Middle frontal gyrus (tissue), 1 donor: ENCODE results near the gene CLCN5.

ENCODE experiments used
- DNase-seq: peaks from one replicate; pipeline ENCODE4 v3.0.0-alpha.2; 2015; ENCODE audit warnings: low spot score; ENCODE audit errors: extremely low spot score

Gene CLCN5

GRCh38 chrX:50075630-50076339 lies 153.4 kb downstream of the CLCN5 start:
- no peak for DNase-seq

DNA sequence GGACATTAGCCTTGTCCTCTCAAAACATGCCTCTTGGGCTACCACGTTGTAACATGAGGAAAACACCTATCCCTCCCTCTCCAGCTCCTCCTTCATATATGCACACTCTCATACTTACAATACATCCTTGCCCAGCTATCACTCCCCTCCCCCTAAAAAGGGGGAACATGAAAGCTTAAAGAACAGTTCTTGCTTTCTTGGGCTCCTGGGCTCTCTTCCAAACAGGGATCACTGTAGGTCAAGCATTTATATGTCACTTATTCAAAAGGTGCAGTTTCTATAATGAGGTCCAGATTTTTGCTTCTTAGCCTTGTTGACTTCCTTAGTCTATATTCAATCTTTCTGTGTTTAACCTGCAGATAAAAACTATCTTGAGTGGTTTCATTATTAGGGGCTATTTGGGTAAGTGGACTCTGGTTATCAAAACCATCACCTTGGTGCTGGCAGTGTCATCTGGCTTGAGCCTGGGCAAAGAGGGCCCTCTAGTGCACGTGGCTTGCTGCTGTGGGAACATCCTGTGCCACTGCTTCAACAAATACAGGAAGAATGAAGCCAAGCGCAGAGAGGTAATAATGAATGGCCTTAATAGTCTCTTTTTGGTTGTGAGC lies 159.0 kb downstream of the CLCN5 start:
- DNase-seq, result no peak

DNA sequence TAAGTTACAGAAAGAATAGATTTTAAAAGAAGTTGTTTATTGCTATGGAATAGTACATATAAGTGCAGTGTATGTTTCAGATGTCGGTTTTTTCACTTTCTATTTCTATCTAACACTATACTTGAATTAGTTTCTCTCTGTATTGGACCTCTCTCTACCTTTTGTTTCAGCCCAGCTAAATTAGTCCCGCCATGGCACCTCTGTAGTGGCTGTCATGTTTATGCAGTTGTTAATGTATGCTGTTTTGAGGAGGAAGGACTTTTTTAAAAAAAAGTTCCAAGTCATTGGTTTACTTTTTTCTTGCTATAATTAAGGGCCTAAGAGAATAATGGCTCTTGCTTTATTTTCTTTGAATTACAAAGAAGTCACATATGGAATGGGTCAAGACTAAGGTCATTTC lies 160.3 kb downstream of the CLCN5 start:
- DNase-seq, result no peak

GRCh38 chrX:50088645-50089044 lies 166.2 kb downstream of the CLCN5 start:
- DNase-seq, result no peak

GRCh38 chrX:50093625-50094024 lies 171.2 kb downstream of the CLCN5 start:
- no peak for DNase-seq

- no peak for DNase-seq
Measured at GRCh38 chrX:50097071-50097470, 174.7 kb downstream of the CLCN5 start.

- DNase-seq, result no peak
Measured at GRCh38 chrX:50098241-50098640, 175.8 kb downstream of the CLCN5 start.

DNA sequence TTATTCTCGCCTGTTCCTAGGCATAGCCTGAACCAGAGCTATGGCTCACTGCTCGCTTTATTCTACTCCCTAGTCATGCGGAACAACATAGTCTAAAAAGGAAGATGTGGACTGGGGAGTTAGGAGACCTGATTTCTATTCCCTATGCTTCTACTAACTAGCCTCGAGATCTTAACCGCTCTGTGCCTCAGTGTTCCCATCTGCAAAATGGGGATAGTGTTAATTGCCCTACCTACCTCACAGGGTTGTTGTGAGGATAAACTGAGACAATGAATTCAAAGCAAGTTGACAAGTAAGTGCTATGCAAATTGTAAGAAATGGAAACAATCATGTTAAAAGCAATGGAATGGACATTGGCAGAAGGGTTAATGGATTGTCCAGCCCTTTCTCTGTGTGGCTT lies 176.4 kb downstream of the CLCN5 start:
- DNase-seq, result no peak

- no peak for DNase-seq
Measured at GRCh38 chrX:50099331-50099730, 176.9 kb downstream of the CLCN5 start.

DNA sequence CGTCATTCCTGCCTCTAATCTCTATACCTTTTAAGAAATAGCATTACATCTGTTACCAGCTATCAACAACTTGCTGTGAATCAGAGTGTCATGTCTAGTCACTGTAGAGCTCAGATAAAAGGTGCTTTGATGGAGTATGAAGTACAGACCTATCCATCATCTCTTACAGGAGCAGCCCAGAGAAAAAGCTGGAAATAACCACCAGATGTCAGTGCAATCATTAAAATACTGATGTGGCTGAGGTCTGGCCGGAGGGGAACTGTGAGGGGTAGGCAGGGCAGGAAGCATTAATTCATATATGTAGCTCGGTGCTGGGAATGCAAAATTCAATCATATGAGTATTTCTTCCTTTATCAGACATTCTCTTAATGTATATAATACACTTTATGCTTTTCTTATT lies 177.8 kb downstream of the CLCN5 start:
- DNase-seq, result no peak

DNA sequence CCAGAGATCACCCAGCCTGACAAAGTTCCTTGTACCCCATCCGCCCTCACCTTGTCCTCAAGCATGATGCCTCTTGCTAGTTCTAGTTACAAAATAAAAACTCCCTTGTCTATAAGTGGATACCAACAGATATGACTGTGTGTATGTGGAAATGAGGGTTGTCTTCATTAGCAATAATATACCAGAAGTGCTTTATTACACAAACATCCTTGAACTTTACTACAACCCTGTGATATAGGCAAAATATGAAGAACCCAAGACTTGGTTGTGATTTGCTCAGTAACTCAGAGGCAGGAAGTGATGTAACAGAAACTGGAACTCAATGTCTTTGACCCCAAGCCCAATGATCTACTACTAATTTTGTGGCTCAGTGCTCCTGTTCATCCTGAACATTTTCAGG lies 180.8 kb downstream of the CLCN5 start:
- no peak for DNase-seq

GRCh38 chrX:50103866-50104566 lies 181.6 kb downstream of the CLCN5 start:
- no peak for DNase-seq

GRCh38 chrX:50106051-50106675 lies 183.8 kb downstream of the CLCN5 start:
- DNase-seq, result no peak

GRCh38 chrX:50107470-50107869 lies 185.1 kb downstream of the CLCN5 start:
- no peak for DNase-seq

- no peak for DNase-seq
Measured at GRCh38 chrX:50108264-50108663, 185.9 kb downstream of the CLCN5 start.

DNA sequence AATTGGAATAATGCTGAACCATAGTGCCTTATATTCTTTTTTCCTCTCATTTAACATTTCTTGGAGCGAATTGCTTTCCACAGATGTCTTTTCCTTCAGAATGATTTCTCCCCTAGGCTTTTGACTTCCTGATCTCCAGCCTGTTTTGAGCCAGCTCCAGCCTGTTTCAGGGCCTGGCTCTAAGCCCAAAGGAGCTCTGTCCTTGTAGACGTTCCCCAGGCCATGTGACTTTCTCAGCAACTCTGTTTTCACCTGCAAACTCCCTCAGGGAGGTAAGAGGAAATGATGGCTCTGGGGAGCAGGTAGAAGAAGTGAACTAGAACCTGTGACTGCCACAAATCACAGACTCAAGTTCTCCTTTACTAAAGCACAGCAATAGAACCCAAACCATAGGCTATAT lies 189.3 kb downstream of the CLCN5 start:
- no peak for DNase-seq

GRCh38 chrX:50114113-50114512 lies 191.7 kb downstream of the CLCN5 start:
- DNase-seq, result no peak

DNA sequence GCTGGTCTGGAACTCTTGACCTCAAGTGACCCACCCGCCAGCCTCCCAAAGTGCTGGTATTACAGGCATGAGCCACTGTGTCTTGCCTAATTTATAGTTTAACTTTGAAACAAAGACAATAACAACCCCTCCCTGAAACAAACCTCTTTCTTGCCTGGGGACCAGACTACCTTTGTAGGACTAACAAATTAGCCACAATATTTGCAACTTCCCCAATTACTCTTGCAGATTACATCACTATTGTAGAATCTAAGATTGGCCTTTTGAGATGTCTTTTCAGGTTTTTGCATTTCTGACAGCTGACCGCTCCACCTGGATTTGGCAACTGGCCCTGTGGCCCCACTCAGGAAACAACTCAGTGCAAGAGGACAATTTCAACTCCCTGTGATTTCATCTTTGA lies 193.6 kb downstream of the CLCN5 start:
- no peak for DNase-seq

DNA sequence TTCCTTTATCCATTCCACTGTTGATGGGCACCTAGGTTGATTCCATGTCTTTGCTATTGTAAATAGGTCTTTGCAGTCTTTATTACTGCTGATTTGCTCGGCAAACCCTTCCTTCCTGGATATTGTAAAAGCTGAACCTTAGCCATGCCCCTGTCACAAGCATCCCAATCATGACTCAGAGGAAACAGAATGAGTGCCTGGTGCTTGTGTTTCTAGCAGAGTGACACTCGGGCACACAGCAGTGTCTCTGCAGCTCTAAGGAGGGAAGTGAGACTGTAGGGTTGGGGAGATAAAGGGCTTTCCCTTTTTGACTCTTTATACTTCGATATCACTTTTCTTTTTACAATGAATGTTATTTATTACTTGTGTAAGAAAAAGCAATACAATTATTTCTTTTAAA lies 195.1 kb downstream of the CLCN5 start:
- DNase-seq, result no peak

DNA sequence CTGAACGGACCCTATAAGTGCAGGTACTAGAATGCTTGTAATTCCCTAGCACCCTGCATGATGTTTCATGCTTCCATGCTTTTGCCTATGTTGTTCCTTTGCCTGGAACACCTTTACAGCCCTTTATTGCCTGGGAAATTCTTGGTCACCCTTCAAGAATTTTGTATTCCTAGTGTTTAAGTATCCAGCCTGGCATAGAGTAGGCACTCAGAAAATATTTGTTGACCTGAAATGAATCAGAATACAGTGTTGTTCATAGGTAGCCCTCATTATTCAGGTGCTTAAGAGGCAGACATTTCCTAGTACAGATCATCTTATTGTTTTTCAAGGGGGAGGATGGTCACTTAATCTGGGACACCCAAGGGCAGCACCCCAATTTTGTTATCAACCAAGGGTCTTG lies 203.1 kb downstream of the CLCN5 start:
- DNase-seq, result no peak

GRCh38 chrX:50147972-50148371 lies 225.6 kb downstream of the CLCN5 start:
- no peak for DNase-seq
